ENCODE measurements around the gene STX8.

STX8 gene

GRCh38 chr17:9229160-9229825, 346.3 kb downstream of the STX8 start:
- H3K36me3 ChIP-seq (ENCODE audit: control insufficient read depth, insufficient read depth, low read length, severe bottlenecking): no peaks in the 10 kb centered on the region
- no peak overlapping the region for H3K4me3 ChIP-seq (ENCODE audit: low read length)
- no peaks in the 10 kb centered on the region for H3K9me3 ChIP-seq (ENCODE audit: control insufficient read depth, low read length)

GRCh38 chr17:9228408-9229159, 347.0 kb downstream of the STX8 start:
- Histone ChIP-seq H3K4me1 (ENCODE audit: control insufficient read depth, insufficient read depth, low read length) (peaks cover 13% of the 10 kb centered on the region), H3K27me3 (replicated peaks; ENCODE audit: control insufficient read depth, insufficient read depth, low read length) (no peaks in the 10 kb centered on the region)

More at GRCh38 chr17:9229160-9229825, 346.3 kb downstream of the STX8 start:
- no peak for DNase-seq (ENCODE audit: low read depth)
- peak overlapping the region; percentile 18 for H3K9ac ChIP-seq (ENCODE audit: low read length)
- H3K27me3 ChIP-seq (replicated peaks; ENCODE audit: control insufficient read depth, insufficient read depth, low read length): no peaks in the 10 kb centered on the region
- H3K4me1 ChIP-seq (ENCODE audit: control insufficient read depth, insufficient read depth, low read length): peaks cover 13% of the 10 kb centered on the region

GRCh38 chr17:9227819-9228407, 347.7 kb downstream of the STX8 start:
- Histone ChIP-seq H3K9me3 (ENCODE audit: control insufficient read depth, low read length) (no peaks in the 10 kb centered on the region), H3K27me3 (replicated peaks; ENCODE audit: control insufficient read depth, insufficient read depth, low read length) (no peaks in the 10 kb centered on the region), H3K36me3 (ENCODE audit: control insufficient read depth, insufficient read depth, low read length, severe bottlenecking) (no peaks in the 10 kb centered on the region), H3K4me1 (ENCODE audit: control insufficient read depth, insufficient read depth, low read length) (peaks cover 13% of the 10 kb centered on the region), H3K4me3 (ENCODE audit: low read length) (no peak overlapping the region), H3K9ac (ENCODE audit: low read length) (no peak overlapping the region)
- no peak for DNase-seq (ENCODE audit: low read depth)

More at GRCh38 chr17:9228408-9229159, 347.0 kb downstream of the STX8 start:
- Histone ChIP-seq H3K36me3 (ENCODE audit: control insufficient read depth, insufficient read depth, low read length, severe bottlenecking) (no peaks in the 10 kb centered on the region), H3K4me3 (ENCODE audit: low read length) (no peak overlapping the region), H3K9ac (ENCODE audit: low read length) (peak overlapping the region; percentile 18), H3K9me3 (ENCODE audit: control insufficient read depth, low read length) (no peaks in the 10 kb centered on the region)
- peak; percentile 35 for DNase-seq (ENCODE audit: low read depth)

- peaks cover 13% of the 10 kb centered on the region for H3K4me1 ChIP-seq (ENCODE audit: control insufficient read depth, insufficient read depth, low read length)
- no peaks in the 10 kb centered on the region for H3K36me3 ChIP-seq (ENCODE audit: control insufficient read depth, insufficient read depth, low read length, severe bottlenecking)
- no peak for DNase-seq (ENCODE audit: low read depth)
- no peak overlapping the region for H3K9ac ChIP-seq (ENCODE audit: low read length)
- no peaks in the 10 kb centered on the region for H3K9me3 ChIP-seq (ENCODE audit: control insufficient read depth, low read length)
- H3K27me3 ChIP-seq (replicated peaks; ENCODE audit: control insufficient read depth, insufficient read depth, low read length): no peaks in the 10 kb centered on the region
- no peak overlapping the region for H3K4me3 ChIP-seq (ENCODE audit: low read length)
Measured at GRCh38 chr17:9226794-9227135, 348.9 kb downstream of the STX8 start.

GRCh38 chr17:9226130-9226793, 349.4 kb downstream of the STX8 start:
- Histone ChIP-seq H3K9ac (ENCODE audit: low read length) (no peak overlapping the region), H3K4me3 (ENCODE audit: low read length) (no peak overlapping the region), H3K36me3 (ENCODE audit: control insufficient read depth, insufficient read depth, low read length, severe bottlenecking) (no peaks in the 10 kb centered on the region), H3K9me3 (ENCODE audit: control insufficient read depth, low read length) (no peaks in the 10 kb centered on the region), H3K4me1 (ENCODE audit: control insufficient read depth, insufficient read depth, low read length) (peaks cover 13% of the 10 kb centered on the region), H3K27me3 (replicated peaks; ENCODE audit: control insufficient read depth, insufficient read depth, low read length) (no peaks in the 10 kb centered on the region)
- DNase-seq (ENCODE audit: low read depth): no peak

GRCh38 chr17:9225305-9226101, 350.1 kb downstream of the STX8 start:
- no peaks in the 10 kb centered on the region for H3K9me3 ChIP-seq (ENCODE audit: control insufficient read depth, low read length)
- no peak overlapping the region for H3K4me3 ChIP-seq (ENCODE audit: low read length)
- no peak for DNase-seq (ENCODE audit: low read depth)
- H3K27me3 ChIP-seq (replicated peaks; ENCODE audit: control insufficient read depth, insufficient read depth, low read length): no peaks in the 10 kb centered on the region
- no peak overlapping the region for H3K9ac ChIP-seq (ENCODE audit: low read length)
- no peaks in the 10 kb centered on the region for H3K36me3 ChIP-seq (ENCODE audit: control insufficient read depth, insufficient read depth, low read length, severe bottlenecking)
- H3K4me1 ChIP-seq (ENCODE audit: control insufficient read depth, insufficient read depth, low read length): peaks cover 13% of the 10 kb centered on the region

- DNase-seq (ENCODE audit: low read depth): no peak
- Histone ChIP-seq H3K4me3 (ENCODE audit: low read length) (no peak overlapping the region), H3K9me3 (ENCODE audit: control insufficient read depth, low read length) (no peaks in the 10 kb centered on the region), H3K36me3 (ENCODE audit: control insufficient read depth, insufficient read depth, low read length, severe bottlenecking) (no peaks in the 10 kb centered on the region), H3K4me1 (ENCODE audit: control insufficient read depth, insufficient read depth, low read length) (peaks cover 13% of the 10 kb centered on the region), H3K27me3 (replicated peaks; ENCODE audit: control insufficient read depth, insufficient read depth, low read length) (no peaks in the 10 kb centered on the region), H3K9ac (ENCODE audit: low read length) (no peak overlapping the region)
Measured at GRCh38 chr17:9224485-9224884, 351.1 kb downstream of the STX8 start.

- H3K27me3 ChIP-seq (replicated peaks; ENCODE audit: control insufficient read depth, insufficient read depth, low read length): no peaks in the 10 kb centered on the region
- H3K4me1 ChIP-seq (ENCODE audit: control insufficient read depth, insufficient read depth, low read length): peaks cover 8% of the 10 kb centered on the region
- no peak for DNase-seq (ENCODE audit: low read depth)
- no peak overlapping the region for H3K4me3 ChIP-seq (ENCODE audit: low read length)
- H3K9ac ChIP-seq (ENCODE audit: low read length): no peak overlapping the region
- H3K36me3 ChIP-seq (ENCODE audit: control insufficient read depth, insufficient read depth, low read length, severe bottlenecking): no peaks in the 10 kb centered on the region
- no peaks in the 10 kb centered on the region for H3K9me3 ChIP-seq (ENCODE audit: control insufficient read depth, low read length)
Measured at GRCh38 chr17:9223531-9223930, 352.1 kb downstream of the STX8 start.

GRCh38 chr17:9221922-9222180, 353.8 kb downstream of the STX8 start:
- no peaks in the 10 kb centered on the region for H3K27me3 ChIP-seq (replicated peaks; ENCODE audit: control insufficient read depth, insufficient read depth, low read length)
- DNase-seq (ENCODE audit: low read depth): no peak

GRCh38 chr17:9221147-9221921, 354.3 kb downstream of the STX8 start:
- Histone ChIP-seq H3K36me3 (ENCODE audit: control insufficient read depth, insufficient read depth, low read length, severe bottlenecking) (no peaks in the 10 kb centered on the region), H3K9ac (ENCODE audit: low read length) (no peak overlapping the region), H3K27me3 (replicated peaks; ENCODE audit: control insufficient read depth, insufficient read depth, low read length) (no peaks in the 10 kb centered on the region), H3K4me3 (ENCODE audit: low read length) (no peak overlapping the region), H3K9me3 (ENCODE audit: control insufficient read depth, low read length) (no peaks in the 10 kb centered on the region), H3K4me1 (ENCODE audit: control insufficient read depth, insufficient read depth, low read length) (peaks cover 17% of the 10 kb centered on the region)
- DNase-seq (ENCODE audit: low read depth): no peak

More at GRCh38 chr17:9221922-9222180, 353.8 kb downstream of the STX8 start:
- H3K4me1 ChIP-seq (ENCODE audit: control insufficient read depth, insufficient read depth, low read length): peaks cover 16% of the 10 kb centered on the region
- no peaks in the 10 kb centered on the region for H3K36me3 ChIP-seq (ENCODE audit: control insufficient read depth, insufficient read depth, low read length, severe bottlenecking)
- H3K9me3 ChIP-seq (ENCODE audit: control insufficient read depth, low read length): no peaks in the 10 kb centered on the region
- no peak overlapping the region for H3K4me3 ChIP-seq (ENCODE audit: low read length)
- H3K9ac ChIP-seq (ENCODE audit: low read length): no peak overlapping the region

Data from adipocyte (in vitro differentiated cells).